K562 treated with DMSO at 1 percent for 4 hours (cell line): ENCODE data around the gene FLT1. TPM values are rescaled to one million over a fixed set of nuclear protein-coding genes. Genes with fewer than 3 reads are reported as not detected.

Source experiments
- total RNA-seq: library from RNA; unstranded; fragments of 300-600 nt; gene quantifications from 2 replicates; pipeline ENCODE4 v1.2.3, GENCODE V29; 2022; ENCODE audit not compliant: insufficient read depth

The FLT1 gene, protein sequence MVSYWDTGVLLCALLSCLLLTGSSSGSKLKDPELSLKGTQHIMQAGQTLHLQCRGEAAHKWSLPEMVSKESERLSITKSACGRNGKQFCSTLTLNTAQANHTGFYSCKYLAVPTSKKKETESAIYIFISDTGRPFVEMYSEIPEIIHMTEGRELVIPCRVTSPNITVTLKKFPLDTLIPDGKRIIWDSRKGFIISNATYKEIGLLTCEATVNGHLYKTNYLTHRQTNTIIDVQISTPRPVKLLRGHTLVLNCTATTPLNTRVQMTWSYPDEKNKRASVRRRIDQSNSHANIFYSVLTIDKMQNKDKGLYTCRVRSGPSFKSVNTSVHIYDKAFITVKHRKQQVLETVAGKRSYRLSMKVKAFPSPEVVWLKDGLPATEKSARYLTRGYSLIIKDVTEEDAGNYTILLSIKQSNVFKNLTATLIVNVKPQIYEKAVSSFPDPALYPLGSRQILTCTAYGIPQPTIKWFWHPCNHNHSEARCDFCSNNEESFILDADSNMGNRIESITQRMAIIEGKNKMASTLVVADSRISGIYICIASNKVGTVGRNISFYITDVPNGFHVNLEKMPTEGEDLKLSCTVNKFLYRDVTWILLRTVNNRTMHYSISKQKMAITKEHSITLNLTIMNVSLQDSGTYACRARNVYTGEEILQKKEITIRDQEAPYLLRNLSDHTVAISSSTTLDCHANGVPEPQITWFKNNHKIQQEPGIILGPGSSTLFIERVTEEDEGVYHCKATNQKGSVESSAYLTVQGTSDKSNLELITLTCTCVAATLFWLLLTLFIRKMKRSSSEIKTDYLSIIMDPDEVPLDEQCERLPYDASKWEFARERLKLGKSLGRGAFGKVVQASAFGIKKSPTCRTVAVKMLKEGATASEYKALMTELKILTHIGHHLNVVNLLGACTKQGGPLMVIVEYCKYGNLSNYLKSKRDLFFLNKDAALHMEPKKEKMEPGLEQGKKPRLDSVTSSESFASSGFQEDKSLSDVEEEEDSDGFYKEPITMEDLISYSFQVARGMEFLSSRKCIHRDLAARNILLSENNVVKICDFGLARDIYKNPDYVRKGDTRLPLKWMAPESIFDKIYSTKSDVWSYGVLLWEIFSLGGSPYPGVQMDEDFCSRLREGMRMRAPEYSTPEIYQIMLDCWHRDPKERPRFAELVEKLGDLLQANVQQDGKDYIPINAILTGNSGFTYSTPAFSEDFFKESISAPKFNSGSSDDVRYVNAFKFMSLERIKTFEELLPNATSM (N-terminal part only)
- 0.25 TPM in 1 of 2 replicates, not detected in the other for total RNA-seq

DNA sequence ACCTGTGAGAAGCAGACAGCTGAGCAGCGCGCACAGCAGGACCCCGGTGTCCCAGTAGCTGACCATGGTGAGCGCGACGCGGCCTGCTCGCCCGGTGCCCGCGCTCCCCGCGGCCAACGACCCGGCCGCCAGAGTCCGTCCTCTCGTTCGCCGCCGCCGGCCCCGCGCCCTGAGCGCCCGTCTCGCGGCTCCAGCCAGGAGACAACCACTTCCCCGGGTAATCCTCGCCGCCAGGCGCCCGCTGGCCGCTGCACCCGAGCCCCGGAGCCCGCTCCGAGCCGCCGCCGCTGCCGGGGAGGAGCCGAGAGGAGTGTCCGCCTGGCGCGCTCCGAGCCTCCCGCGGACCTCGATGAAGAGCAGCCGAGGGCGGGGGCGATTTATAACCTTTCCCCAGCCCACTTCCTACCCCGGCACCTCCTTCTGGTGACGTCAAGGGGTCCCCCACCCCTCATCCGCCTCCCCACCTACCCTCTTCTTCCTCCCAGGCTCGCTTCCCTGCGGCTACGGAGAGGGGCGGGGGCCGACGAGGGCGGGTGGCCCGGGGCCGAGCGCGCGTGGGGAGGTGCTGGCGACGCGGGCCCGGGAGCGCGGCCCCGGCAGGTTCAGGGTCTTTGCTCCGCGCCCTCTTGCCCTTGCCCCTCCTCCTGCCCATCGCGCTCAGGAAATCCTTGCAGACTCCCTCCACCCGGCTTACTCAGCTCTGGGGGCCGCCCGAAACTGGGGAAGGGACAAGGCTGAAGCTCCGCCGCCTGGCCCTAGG lies at the start of gene FLT1:
Gene FLT1, minus strand, starts transcription at position 351 of the 760 bp plus-strand sequence. Its CDS starts 285 bp downstream, at position 66.

Other genes with a start within 250 kb of the FLT1 start
- gene POMP, start 164.0 kb upstream of the FLT1 start, total RNA-seq = 66.0 and 72.8 TPM in 2 replicates
- gene SLC46A3, start 223.8 kb upstream of the FLT1 start, total RNA-seq = 0.58 and 1.1 TPM in 2 replicates